ENCODE data around the gene NUDT12.

The NUDT12 gene

DNA sequence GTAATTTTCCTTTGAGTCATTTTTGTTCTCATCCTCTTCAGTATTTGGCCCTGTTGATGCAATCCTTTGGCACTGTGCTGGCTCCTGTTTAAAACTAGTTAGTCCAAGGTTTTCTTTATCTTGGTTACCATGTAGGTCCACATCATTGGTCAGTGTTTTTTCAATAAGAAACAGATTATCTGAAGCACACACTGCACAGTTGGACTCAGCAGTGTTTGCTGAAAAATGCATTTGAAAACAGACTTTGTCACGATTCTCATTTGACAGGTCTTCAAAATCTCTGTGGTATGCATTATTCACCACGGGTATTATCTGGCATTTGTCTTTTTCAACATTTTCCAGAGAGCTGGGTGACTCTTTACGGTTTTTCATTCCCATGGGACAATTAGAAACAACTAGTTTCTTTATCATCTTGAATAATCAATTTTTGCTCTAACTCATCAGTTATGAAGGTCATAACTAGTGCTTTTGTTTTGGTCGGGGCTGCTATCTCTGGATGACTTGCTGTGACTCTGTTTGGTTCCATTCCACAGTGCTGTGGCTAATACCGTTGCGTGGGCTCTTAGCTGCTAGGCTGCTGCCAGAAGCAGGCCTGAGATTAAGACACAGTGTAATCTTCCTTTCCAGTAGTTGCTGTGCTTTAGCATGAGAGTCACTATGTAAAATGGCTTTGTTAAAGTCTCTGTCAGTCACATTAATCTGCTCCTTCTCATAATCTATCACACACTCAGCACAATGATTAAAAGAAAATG, 36.2 kb downstream of the NUDT12 start:
- no peak overlapping the region for H3K4me3 ChIP-seq (ENCODE audit: low read depth in 1 of 2, low read length in 1 of 2)
- no peaks in the 10 kb centered on the region for H3K9me3 ChIP-seq
- no peak overlapping the region for H3K27ac ChIP-seq
- TF ChIP-seq, protein P1, sequence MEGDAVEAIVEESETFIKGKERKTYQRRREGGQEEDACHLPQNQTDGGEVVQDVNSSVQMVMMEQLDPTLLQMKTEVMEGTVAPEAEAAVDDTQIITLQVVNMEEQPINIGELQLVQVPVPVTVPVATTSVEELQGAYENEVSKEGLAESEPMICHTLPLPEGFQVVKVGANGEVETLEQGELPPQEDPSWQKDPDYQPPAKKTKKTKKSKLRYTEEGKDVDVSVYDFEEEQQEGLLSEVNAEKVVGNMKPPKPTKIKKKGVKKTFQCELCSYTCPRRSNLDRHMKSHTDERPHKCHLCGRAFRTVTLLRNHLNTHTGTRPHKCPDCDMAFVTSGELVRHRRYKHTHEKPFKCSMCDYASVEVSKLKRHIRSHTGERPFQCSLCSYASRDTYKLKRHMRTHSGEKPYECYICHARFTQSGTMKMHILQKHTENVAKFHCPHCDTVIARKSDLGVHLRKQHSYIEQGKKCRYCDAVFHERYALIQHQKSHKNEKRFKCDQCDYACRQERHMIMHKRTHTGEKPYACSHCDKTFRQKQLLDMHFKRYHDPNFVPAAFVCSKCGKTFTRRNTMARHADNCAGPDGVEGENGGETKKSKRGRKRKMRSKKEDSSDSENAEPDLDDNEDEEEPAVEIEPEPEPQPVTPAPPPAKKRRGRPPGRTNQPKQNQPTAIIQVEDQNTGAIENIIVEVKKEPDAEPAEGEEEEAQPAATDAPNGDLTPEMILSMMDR (IDR thresholded peaks at IDR 0.05) = no peak
- no peaks in the 10 kb centered on the region for H3K36me3 ChIP-seq
- no peaks in the 10 kb centered on the region for H3K27me3 ChIP-seq
- no peaks in the 10 kb centered on the region for H3K4me1 ChIP-seq (ENCODE audit: control insufficient read depth in 1 of 2, insufficient read depth in 1 of 2, low read depth in 1 of 2, low read length in 1 of 2)

DNA sequence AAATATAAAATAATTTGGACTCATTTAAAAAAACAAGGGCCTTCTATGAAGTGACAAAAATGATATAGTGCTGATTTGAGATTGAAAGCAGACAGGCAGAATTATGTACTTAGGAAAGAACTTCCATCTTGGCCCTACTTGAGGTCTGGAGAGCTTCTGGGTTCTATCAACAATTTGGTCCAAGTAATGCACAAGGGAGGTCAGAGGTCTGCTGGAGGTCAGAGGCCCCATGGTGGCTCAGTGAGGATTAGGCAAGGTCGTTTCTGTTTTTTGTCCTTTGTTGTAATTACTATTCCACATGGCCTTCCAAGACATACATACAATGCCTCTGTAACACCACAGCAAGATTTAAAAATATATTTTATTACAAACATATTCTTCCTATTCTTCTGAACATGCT, 37.2 kb downstream of the NUDT12 start:
- H3K4me3 ChIP-seq (ENCODE audit: low read depth in 1 of 2, low read length in 1 of 2) = no peak overlapping the region
- no peaks in the 10 kb centered on the region for H3K36me3 ChIP-seq
- no peaks in the 10 kb centered on the region for H3K9me3 ChIP-seq
- H3K27me3 ChIP-seq = no peaks in the 10 kb centered on the region
- no peak overlapping the region for H3K27ac ChIP-seq
- TF ChIP-seq, protein P1 (IDR thresholded peaks at IDR 0.05) = no peak
- no peaks in the 10 kb centered on the region for H3K4me1 ChIP-seq (ENCODE audit: control insufficient read depth in 1 of 2, insufficient read depth in 1 of 2, low read depth in 1 of 2, low read length in 1 of 2)

DNA sequence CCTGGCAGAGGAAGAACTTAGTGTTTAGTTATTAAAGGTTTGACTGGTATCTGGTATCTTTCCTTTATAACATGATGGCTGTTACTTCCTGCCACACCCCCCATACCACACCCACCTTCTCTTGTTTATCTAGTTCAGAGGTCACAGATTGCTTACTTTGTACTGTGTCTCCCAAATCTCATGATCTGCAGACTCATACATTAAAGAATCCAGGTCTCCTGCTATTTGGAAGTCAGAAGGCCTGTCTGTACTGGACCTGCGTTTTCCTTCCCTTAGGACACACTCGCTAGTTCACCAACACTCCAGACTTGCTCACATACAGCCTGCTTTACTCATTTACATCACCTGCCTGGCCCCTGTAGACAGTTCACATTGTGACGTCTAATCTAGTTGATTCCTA, 39.3 kb downstream of the NUDT12 start:
- TF ChIP-seq, protein P1 (IDR thresholded peaks at IDR 0.05) = no peak
- Histone ChIP-seq H3K4me3 (ENCODE audit: low read depth in 1 of 2, low read length in 1 of 2) (no peak overlapping the region), H3K27ac (no peak overlapping the region), H3K9me3 (no peaks in the 10 kb centered on the region), H3K27me3 (no peaks in the 10 kb centered on the region), H3K4me1 (ENCODE audit: control insufficient read depth in 1 of 2, insufficient read depth in 1 of 2, low read depth in 1 of 2, low read length in 1 of 2) (no peaks in the 10 kb centered on the region), H3K36me3 (no peaks in the 10 kb centered on the region)

DNA sequence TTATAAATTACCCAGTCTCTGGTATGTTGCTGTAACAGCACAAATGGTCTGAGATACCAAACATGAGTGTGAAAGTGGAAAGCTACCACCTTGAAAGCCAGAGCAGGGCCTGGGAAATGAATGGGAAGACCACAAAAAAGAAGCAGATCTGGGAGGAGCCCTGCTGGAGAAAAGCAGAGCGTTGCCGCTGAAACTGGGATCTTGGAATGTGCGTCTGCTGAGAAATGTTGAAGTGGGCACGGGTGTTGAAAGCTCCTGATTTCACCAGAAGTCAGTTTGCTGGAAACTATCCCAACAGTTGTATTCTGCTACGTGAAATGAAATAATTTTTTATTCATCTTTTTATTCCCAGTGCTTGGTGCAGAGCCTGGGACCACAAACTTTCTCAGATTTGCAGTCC, 40.0 kb downstream of the NUDT12 start:
- H3K9me3 ChIP-seq = no peaks in the 10 kb centered on the region
- H3K4me3 ChIP-seq (ENCODE audit: low read depth in 1 of 2, low read length in 1 of 2) = no peak overlapping the region
- TF ChIP-seq, protein P1 (IDR thresholded peaks at IDR 0.05) = no peak
- H3K4me1 ChIP-seq (ENCODE audit: control insufficient read depth in 1 of 2, insufficient read depth in 1 of 2, low read depth in 1 of 2, low read length in 1 of 2) = no peaks in the 10 kb centered on the region
- H3K36me3 ChIP-seq = no peaks in the 10 kb centered on the region
- H3K27me3 ChIP-seq = no peaks in the 10 kb centered on the region
- no peak overlapping the region for H3K27ac ChIP-seq

DNA sequence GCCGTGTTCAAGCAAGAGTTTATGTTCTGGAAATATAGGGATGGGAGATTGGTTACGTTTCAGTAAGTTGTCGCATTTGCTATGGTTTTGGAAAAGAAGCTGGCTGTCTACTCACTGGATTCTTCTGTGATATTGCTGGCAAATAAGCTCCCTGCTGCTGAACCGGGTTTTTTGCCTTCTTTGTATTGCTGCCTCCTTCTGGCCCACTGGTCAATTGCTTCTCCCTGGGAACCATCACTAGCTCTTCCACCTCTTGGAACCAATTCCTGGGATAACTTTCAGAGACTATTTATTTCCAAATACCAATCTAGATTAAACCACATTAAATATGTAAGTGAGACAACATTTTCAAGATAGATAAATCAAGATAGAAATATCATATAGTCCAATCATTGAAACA, 43.0 kb downstream of the NUDT12 start:
- H3K36me3 ChIP-seq = no peaks in the 10 kb centered on the region
- H3K4me3 ChIP-seq (ENCODE audit: low read depth in 1 of 2, low read length in 1 of 2) = no peak overlapping the region
- H3K27ac ChIP-seq = no peak overlapping the region
- H3K4me1 ChIP-seq (ENCODE audit: control insufficient read depth in 1 of 2, insufficient read depth in 1 of 2, low read depth in 1 of 2, low read length in 1 of 2) = no peaks in the 10 kb centered on the region
- H3K27me3 ChIP-seq = no peaks in the 10 kb centered on the region
- no peaks in the 10 kb centered on the region for H3K9me3 ChIP-seq
- TF ChIP-seq, protein P1 (IDR thresholded peaks at IDR 0.05) = no peak
